Smooth muscle cell (in vitro differentiated cells): Measurements from ENCODE around the gene ARAP1. TPM values are rescaled to one million over a fixed set of nuclear protein-coding genes. Genes with fewer than 3 reads are reported as not detected.
A peak's percentile ranks its signal among the peaks of the same experiment; 100 is the strongest.

Source experiments
- DNase-seq: peaks from one replicate; lab custom pipeline; 2025; ENCODE audit not compliant: unreplicated experiment; lab: John Stamatoyannopoulos, UW
- H2AFZ ChIP-seq: fragments of 200-600 bp; sonication (generic); 2 replicates; pipeline ENCODE4 v1.6.0; 2016; ENCODE audit warnings: antibody characterized with exemption, low read depth, mild to moderate bottlenecking
- H3F3A ChIP-seq: fragments of 200-600 bp; sonication (generic); 2 replicates; pipeline ENCODE4 v1.6.0; 2017; ENCODE audit warnings: antibody characterized with exemption, low read depth
- H3K27ac ChIP-seq: fragments of 200-600 bp; sonication (generic); 2 replicates; pipeline ENCODE4 v1.5.1; 2016; ENCODE audit warnings: low read depth, mild to moderate bottlenecking
- H3K27me3 ChIP-seq: fragments of 200-600 bp; sonication (generic); 2 replicates; pipeline ENCODE4 v1.6.1; 2016; ENCODE audit warnings: low read depth, mild to moderate bottlenecking
- H3K36me3 ChIP-seq: fragments of 200-600 bp; sonication (generic); 2 replicates; pipeline ENCODE4 v1.5.1; 2016; ENCODE audit warnings: low read depth
- H3K4me1 ChIP-seq: fragments of 200-600 bp; sonication (generic); 2 replicates; pipeline ENCODE4 v1.5.1; 2016; ENCODE audit warnings: low read depth
- H3K4me2 ChIP-seq: fragments of 200-600 bp; sonication (generic); 2 replicates; pipeline ENCODE4 v1.6.0; 2016; ENCODE audit warnings: mild to moderate bottlenecking
- H3K4me3 ChIP-seq: fragments of 200-600 bp; sonication (generic); 2 replicates; pipeline ENCODE4 v1.5.1; 2016; ENCODE audit warnings: mild to moderate bottlenecking
- H3K79me2 ChIP-seq: fragments of 200-600 bp; sonication (generic); 2 replicates; pipeline ENCODE4 v1.6.0; 2016; ENCODE audit warnings: low read depth, mild to moderate bottlenecking
- H3K9ac ChIP-seq: fragments of 200-600 bp; sonication (generic); 2 replicates; pipeline ENCODE4 v1.6.0; 2016; ENCODE audit warnings: low read depth
- H3K9me3 ChIP-seq: fragments of 200-600 bp; sonication (generic); replicated peaks from 2 replicates; pipeline ENCODE4 v1.5.1; 2016; ENCODE audit warnings: low read depth
- H4K20me1 ChIP-seq: fragments of 200-600 bp; sonication (generic); 2 replicates; pipeline ENCODE4 v1.6.0; 2016; ENCODE audit warnings: low read depth
- WGBS: methylation state at CpG from one replicate; pipeline ENCODE4 v1.1.7; 2016; ENCODE audit warnings: low lambda C conversion rate; 5-methylcytosine and 5-hydroxymethylcytosine counted together
- polyA plus RNA-seq: library from polyadenylated mRNA; unstranded; fragments of >200 nt; fragmentation: Nextera tagmentation; extraction: Ambion mirVana; gene quantifications from 2 replicates; pipeline ENCODE4 v1.2.1, GENCODE V29; 2016
- total RNA-seq: library from RNA; depleted of rRNA; stranded (reverse); fragments of >200 nt; gene quantifications from 2 replicates; pipeline ENCODE4 v1.2.3, GENCODE V29; 2014
- TF ChIP-seq, protein P1 (sequence below): fragments of 200-600 bp; sonication (generic); IDR thresholded peaks from 2 replicates; pipeline ENCODE4 v1.5.1; 2017; ENCODE audit warnings: borderline replicate concordance, mild to moderate bottlenecking, antibody characterized with exemption; ENCODE audit not compliant: insufficient read depth, poor library complexity, severe bottlenecking

The ARAP1 gene
- total and polyA plus RNA-seq, 2 experiments from 2014 or later: 45.2 to 45.6 TPM

DNA sequence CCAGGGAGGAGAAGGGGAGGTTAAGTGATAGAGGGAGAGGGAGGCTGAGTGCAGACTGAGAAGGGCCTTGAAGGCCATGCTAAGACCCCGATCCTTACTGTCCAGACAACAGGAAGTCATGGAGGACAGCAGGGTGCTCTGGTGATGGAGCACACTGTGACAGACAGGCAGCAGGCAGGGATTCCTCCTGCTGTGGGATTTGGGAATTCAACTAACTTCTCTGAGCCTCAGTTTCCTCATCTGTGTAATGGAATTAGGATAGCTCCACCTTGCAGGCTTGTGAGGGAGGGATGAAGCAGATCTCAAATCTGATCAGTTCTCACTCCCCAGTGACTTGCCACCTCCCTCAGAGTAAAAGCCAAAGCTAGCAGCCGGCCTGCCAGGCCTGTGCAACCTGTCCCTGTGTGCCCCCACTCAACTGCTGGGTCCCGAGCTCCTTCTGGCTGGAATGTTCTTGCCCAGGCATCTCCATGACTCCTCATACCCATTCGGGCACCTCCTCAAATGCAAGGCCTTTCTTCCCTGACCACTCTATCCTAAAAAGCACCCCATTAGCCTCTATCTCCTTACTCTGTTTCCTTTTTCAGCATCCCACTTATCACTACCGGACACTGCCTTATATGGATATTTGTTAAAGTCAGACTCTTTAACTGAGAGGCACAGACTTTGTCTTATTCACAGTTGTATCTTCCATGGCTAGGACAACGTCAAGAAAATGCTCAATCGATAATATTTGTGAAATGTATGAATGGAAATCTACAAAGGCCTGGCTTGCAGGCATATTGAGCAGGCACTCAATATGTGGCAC, 9.5 kb downstream of the ARAP1 start:
- no peaks in the 10 kb centered on the region for H3K27me3 ChIP-seq
- peaks cover 9% of the 10 kb centered on the region for H3K4me1 ChIP-seq
- H3K79me2 ChIP-seq: peaks cover 16% of the 10 kb centered on the region
- H3K4me3 ChIP-seq: no peak overlapping the region
- 78% methylated on average over 7 of the region's 7 CpGs for WGBS
- peaks cover 26% of the 10 kb centered on the region for H4K20me1 ChIP-seq
- H2AFZ ChIP-seq: no peak overlapping the region
- no peaks in the 10 kb centered on the region for H3F3A ChIP-seq
- no peak for DNase-seq
- H3K36me3 ChIP-seq: no peaks in the 10 kb centered on the region
- no peak overlapping the region for H3K4me2 ChIP-seq
- H3K9me3 ChIP-seq: no peaks in the 10 kb centered on the region
- no peak overlapping the region for H3K27ac ChIP-seq
- TF ChIP-seq, protein P1, sequence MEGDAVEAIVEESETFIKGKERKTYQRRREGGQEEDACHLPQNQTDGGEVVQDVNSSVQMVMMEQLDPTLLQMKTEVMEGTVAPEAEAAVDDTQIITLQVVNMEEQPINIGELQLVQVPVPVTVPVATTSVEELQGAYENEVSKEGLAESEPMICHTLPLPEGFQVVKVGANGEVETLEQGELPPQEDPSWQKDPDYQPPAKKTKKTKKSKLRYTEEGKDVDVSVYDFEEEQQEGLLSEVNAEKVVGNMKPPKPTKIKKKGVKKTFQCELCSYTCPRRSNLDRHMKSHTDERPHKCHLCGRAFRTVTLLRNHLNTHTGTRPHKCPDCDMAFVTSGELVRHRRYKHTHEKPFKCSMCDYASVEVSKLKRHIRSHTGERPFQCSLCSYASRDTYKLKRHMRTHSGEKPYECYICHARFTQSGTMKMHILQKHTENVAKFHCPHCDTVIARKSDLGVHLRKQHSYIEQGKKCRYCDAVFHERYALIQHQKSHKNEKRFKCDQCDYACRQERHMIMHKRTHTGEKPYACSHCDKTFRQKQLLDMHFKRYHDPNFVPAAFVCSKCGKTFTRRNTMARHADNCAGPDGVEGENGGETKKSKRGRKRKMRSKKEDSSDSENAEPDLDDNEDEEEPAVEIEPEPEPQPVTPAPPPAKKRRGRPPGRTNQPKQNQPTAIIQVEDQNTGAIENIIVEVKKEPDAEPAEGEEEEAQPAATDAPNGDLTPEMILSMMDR: no peak
- H3K9ac ChIP-seq: no peak overlapping the region

DNA sequence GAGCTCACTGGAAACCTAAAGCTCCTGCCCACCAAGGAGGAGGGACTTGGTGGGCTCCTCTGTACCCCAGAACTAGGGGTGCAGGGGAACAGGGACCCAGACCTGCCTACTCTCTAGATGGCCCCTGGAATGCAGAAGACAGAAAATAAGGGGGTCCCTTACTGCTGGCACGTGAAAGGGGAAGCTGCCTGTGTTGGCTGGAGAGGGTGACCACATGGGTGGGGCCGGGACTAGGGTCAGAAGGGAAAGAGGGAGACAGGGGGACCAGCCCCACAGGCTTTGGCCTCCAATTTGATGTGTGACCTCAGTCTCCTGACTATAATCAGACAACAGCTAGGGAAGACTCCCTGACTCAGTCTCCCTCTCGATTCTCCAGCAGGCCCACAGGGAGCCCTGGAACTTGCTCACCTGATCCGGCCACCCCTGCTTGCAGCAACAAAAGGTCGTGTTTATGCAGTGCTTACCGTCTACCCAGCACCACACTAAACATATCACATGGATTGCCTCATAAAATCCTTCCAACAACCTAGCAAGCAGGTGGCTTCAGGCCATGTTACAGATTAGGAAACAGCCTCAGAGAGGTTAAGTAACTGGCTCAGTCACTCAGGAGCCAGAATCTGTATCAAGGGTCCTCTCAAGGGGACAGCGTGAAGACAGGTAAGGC, 10.2 kb downstream of the ARAP1 start:
- Histone ChIP-seq H3K27me3 (no peaks in the 10 kb centered on the region), H3K9ac (peak overlapping the region; percentile 43), H3K4me1 (peaks cover 9% of the 10 kb centered on the region), H2AFZ (no peak overlapping the region), H3K4me2 (peak overlapping the region; percentile 64), H3K27ac (peak overlapping the region; percentile 71), H3K4me3 (no peak overlapping the region), H3K36me3 (no peaks in the 10 kb centered on the region), H3K9me3 (no peaks in the 10 kb centered on the region), H3F3A (peaks cover 1% of the 10 kb centered on the region), H4K20me1 (peaks cover 18% of the 10 kb centered on the region), H3K79me2 (peaks cover 11% of the 10 kb centered on the region)
- 71% methylated on average over 7 of the region's 7 CpGs for WGBS
- no peak for DNase-seq
- TF ChIP-seq, protein P1: no peak

DNA sequence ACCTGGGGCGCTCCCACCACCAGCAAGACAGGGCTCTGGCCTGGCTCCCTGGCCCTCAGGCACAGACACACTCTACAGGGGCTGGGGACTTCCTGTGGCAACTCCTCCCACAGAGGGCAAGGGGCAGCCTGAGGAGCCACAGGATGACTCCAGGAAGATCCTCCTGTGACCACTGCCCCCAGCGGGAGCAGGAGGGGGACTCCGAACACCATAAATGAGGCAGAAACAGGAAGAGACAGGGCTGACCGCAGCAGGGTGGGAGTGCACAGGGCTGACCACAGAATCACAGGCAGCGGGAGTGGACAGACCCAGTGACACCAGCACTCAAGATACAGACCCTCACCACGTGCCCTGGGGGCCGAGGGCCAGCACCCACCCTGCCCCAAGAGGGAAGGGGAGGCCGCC, 10.8 kb downstream of the ARAP1 start:
- Histone ChIP-seq H3K36me3 (no peaks in the 10 kb centered on the region), H3K27me3 (no peaks in the 10 kb centered on the region), H2AFZ (no peak overlapping the region), H3K9ac (peak overlapping the region; percentile 43), H3K27ac (peak overlapping the region; percentile 71), H3K4me1 (peaks cover 9% of the 10 kb centered on the region), H3F3A (peaks cover 7% of the 10 kb centered on the region), H3K9me3 (no peaks in the 10 kb centered on the region), H4K20me1 (peaks cover 14% of the 10 kb centered on the region), H3K4me3 (no peak overlapping the region), H3K79me2 (peaks cover 11% of the 10 kb centered on the region), H3K4me2 (peak overlapping the region; percentile 64)
- no peak for DNase-seq
- TF ChIP-seq, protein P1: no peak
- WGBS: 32% methylated on average over 8 of the region's 8 CpGs
